Esophagus muscularis mucosa (tissue), 4 donors: ENCODE results near the gene RHOG.

Experiments
- CTCF ChIP-seq, 3 experiments: fragments of 200-600 bp in 2 of 3; fragments of 450-650 bp in 1 of 3; sonication (generic) in 2 of 3; IDR thresholded peaks; one replicate each; pipeline ENCODE4 v1.5.1; 2017 to 2019; ENCODE audit warnings: antibody characterized with exemption in 3 of 3, mild to moderate bottlenecking in 2 of 3, moderate library complexity in 1 of 3
- EP300 ChIP-seq: sonication (generic); formaldehyde crosslinking; IDR thresholded peaks from one replicate; pipeline ENCODE4 v1.6.1; 2017; ENCODE audit warnings: antibody characterized with exemption
- POLR2A ChIP-seq: fragments of 450-650 bp; IDR thresholded peaks from one replicate; pipeline ENCODE4 v1.6.1; 2017; ENCODE audit warnings: antibody characterized with exemption, moderate library complexity, mild to moderate bottlenecking, low read depth
- POLR2AphosphoS5 ChIP-seq, 2 donors: sonication (generic); formaldehyde crosslinking; IDR thresholded peaks; one replicate each; pipeline ENCODE4 v1.6.1; 2017; ENCODE audit warnings: antibody characterized with exemption in 2 of 2

GRCh38 chr11:3877364-3878257 lies 36.9 kb upstream of the RHOG start:
- no peak for TF ChIP-seq POLR2AphosphoS5 (IDR thresholded peaks at IDR 0.05)
- TF ChIP-seq CTCF (IDR thresholded peaks at IDR 0.05), result no peak
- TF ChIP-seq POLR2A, result no peak
- no peak for TF ChIP-seq EP300
